GM21619 (cell line): ENCODE data around the gene ZNF414.

Experiments used
- ATAC-seq: cut with Tn5 transposase; IDR thresholded peaks from one replicate; pipeline ENCODE4 v1.9.1; 2021; ENCODE audit not compliant: unreplicated experiment

ZNF414 gene

GRCh38 chr19:8468761-8469373 lies 45.1 kb downstream of the ZNF414 start:
- no peak for ATAC-seq

- no peak for ATAC-seq
Observed at GRCh38 chr19:8468124-8468523, 45.8 kb downstream of the ZNF414 start.

DNA sequence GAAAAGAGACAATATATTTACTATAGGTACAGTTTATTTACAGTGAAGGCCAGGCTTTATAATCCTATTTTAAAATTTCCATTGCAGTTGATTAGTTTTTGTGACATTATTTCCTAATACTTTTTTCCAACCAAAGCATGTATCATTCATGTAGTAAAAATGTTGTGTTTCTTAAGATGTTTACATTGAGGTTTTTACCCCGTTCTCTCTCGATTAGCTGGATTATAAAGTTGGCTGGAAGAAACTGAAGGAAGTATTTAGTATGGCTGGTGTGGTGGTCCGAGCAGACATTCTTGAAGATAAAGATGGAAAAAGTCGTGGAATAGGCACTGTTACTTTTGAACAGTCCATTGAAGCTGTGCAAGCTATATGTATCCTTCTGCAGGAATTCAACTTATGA lies 47.9 kb downstream of the ZNF414 start:
- ATAC-seq, result no peak

DNA sequence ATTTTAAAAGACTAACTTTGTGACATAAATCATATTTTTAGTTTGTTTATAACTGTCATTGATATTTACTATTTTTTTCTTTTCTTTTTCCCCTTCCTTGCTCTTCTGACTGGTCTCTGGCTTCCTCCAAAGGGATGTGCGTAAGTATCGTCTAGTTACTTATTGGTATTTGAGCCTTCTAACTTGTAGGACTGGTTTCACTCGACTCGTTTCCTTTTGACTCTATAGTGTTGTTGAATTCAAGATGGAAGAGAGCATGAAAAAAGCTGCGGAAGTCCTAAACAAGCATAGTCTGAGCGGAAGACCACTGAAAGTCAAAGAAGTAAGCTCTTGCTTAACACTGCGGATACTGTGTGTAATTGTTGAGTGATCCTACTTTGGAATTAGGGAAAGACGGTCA lies 50.6 kb downstream of the ZNF414 start:
- ATAC-seq, result no peak

GRCh38 chr19:8462571-8462970 lies 51.4 kb downstream of the ZNF414 start:
- no peak for ATAC-seq

GRCh38 chr19:8461891-8462290 lies 52.1 kb downstream of the ZNF414 start:
- no peak for ATAC-seq

- ATAC-seq, result no peak
Observed at GRCh38 chr19:8461376-8461775, 52.6 kb downstream of the ZNF414 start.

GRCh38 chr19:8460516-8461298 lies 53.3 kb downstream of the ZNF414 start:
- no peak for ATAC-seq
